Cardiac muscle cell (in vitro differentiated cells and primary cell): ENCODE data around the gene TUBA4B. TPM values are rescaled to one million over a fixed set of nuclear protein-coding genes. Genes with fewer than 3 reads are reported as not detected.

ENCODE experiments used
- DNase-seq, 2 donors: peaks; one replicate each; pipeline versions ENCODE4 v3.0.0 to v3.0.0-alpha.2; 2010 to 2017; ENCODE audit warnings: low read depth in 1 of 2, low spot score in 1 of 2
- H3K27ac ChIP-seq: fragments of 200-600 bp; sonication (generic); 2 replicates; pipeline ENCODE4 v1.5.1; 2016
- H3K27me3 ChIP-seq: fragments of 200-600 bp; sonication (generic); 2 replicates; pipeline ENCODE4 v1.6.0; 2016; ENCODE audit warnings: control low read depth
- H3K36me3 ChIP-seq: fragments of 200-600 bp; sonication (generic); 2 replicates; pipeline ENCODE4 v1.5.1; 2016; ENCODE audit warnings: control low read depth
- H3K4me1 ChIP-seq: fragments of 200-600 bp; sonication (generic); 2 replicates; pipeline ENCODE4 v1.8.1; 2017; ENCODE audit warnings: low read depth, mild to moderate bottlenecking, mixed run types
- H3K4me3 ChIP-seq: fragments of 200-600 bp; sonication (generic); 2 replicates; pipeline ENCODE4 v1.5.1; 2016; ENCODE audit warnings: mild to moderate bottlenecking
- H3K9me3 ChIP-seq: fragments of 200-600 bp; sonication (generic); 2 replicates; pipeline ENCODE4 v1.5.1; 2017; ENCODE audit warnings: low read depth, mild to moderate bottlenecking, control low read depth
- CTCF ChIP-seq: IDR thresholded peaks from 2 replicates; pipeline ENCODE4 v1.5.1; 2012; ENCODE audit warnings: low read depth, mild to moderate bottlenecking, low read length
- polyA plus RNA-seq: library from polyadenylated mRNA; unstranded; fragments of >200 nt; fragmentation: Nextera tagmentation; extraction: Ambion mirVana; gene quantifications from 2 replicates; pipeline ENCODE4 v1.2.1, GENCODE V29; 2016
- total RNA-seq: library from RNA; depleted of rRNA; stranded (reverse); fragments of >200 nt; gene quantifications from 2 replicates; pipeline ENCODE4 v1.2.3, GENCODE V29; 2016

TUBA4B gene
- total and polyA plus RNA-seq, 2 experiments from 2014 or later: not detected

- no peak for DNase-seq
- no peak overlapping the region for H3K27ac ChIP-seq
- H3K4me1 ChIP-seq: peaks cover 16% of the 10 kb centered on the region
- no peak for TF ChIP-seq CTCF
- H3K4me3 ChIP-seq: no peak overlapping the region
- H3K36me3 ChIP-seq: no peaks in the 10 kb centered on the region
- peaks cover 27% of the 10 kb centered on the region for H3K27me3 ChIP-seq
- H3K9me3 ChIP-seq: no peaks in the 10 kb centered on the region
Observed at GRCh38 chr2:219248845-219249202, 4.2 kb upstream of the TUBA4B start.

GRCh38 chr2:219249203-219249980, 3.7 kb upstream of the TUBA4B start:
- no peaks in the 10 kb centered on the region for H3K36me3 ChIP-seq
- peaks cover 32% of the 10 kb centered on the region for H3K27me3 ChIP-seq
- peaks cover 17% of the 10 kb centered on the region for H3K4me1 ChIP-seq
- no peak for TF ChIP-seq CTCF
- no peak overlapping the region for H3K4me3 ChIP-seq
- no peak overlapping the region for H3K27ac ChIP-seq
- DNase-seq: peak in 1 of 2 donors; percentile 95
- H3K9me3 ChIP-seq: no peaks in the 10 kb centered on the region

DNA sequence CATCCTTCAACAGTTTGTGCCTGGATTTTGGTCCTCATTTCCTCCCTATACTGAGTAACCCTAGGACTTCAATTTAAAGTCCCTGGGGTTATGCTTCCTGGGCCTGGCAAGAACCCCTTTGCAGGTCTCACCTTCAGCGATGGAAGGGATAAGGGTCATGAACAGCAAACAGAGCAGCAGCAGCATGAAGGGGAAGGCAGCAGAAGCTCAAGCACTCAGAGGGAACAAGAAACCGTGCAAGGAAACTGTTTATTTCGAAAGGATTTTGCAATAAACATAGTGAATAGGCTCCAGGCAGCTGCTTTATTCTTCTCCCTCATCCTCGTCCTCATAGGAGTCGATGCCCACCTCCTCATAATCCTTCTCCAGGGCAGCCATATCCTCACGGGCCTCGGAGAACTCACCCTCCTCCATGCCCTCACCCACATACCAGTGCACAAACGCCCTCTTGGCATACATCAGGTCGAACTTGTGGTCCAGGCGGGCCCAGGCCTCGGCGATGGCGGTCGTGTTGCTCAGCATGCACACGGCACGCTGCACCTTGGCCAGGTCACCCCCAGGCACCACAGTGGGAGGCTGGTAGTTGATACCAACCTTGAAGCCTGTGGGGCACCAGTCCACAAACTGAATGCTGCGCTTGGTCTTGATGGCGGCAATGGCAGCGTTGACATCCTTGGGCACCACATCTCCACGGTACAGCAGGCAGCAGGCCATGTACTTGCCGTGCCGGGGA, 2.8 kb upstream of the TUBA4B start:
- Histone ChIP-seq H3K27ac (no peak overlapping the region), H3K36me3 (no peaks in the 10 kb centered on the region)

GRCh38 chr2:219251656-219252055, 1.4 kb upstream of the TUBA4B start:
- no peak for DNase-seq
- H3K9me3 ChIP-seq: no peaks in the 10 kb centered on the region
- peaks cover 12% of the 10 kb centered on the region for H3K4me1 ChIP-seq
- H3K36me3 ChIP-seq: no peaks in the 10 kb centered on the region
- H3K4me3 ChIP-seq: no peak overlapping the region
- TF ChIP-seq CTCF: no peak
- peaks cover 55% of the 10 kb centered on the region for H3K27me3 ChIP-seq
- H3K27ac ChIP-seq: no peak overlapping the region

More for the DNA sequence above, 2.8 kb upstream of the TUBA4B start:
- no peak for TF ChIP-seq CTCF
- Histone ChIP-seq H3K27me3 (peaks cover 41% of the 10 kb centered on the region), H3K4me3 (no peak overlapping the region), H3K9me3 (no peaks in the 10 kb centered on the region), H3K4me1 (peaks cover 18% of the 10 kb centered on the region)
- no peak for DNase-seq

DNA sequence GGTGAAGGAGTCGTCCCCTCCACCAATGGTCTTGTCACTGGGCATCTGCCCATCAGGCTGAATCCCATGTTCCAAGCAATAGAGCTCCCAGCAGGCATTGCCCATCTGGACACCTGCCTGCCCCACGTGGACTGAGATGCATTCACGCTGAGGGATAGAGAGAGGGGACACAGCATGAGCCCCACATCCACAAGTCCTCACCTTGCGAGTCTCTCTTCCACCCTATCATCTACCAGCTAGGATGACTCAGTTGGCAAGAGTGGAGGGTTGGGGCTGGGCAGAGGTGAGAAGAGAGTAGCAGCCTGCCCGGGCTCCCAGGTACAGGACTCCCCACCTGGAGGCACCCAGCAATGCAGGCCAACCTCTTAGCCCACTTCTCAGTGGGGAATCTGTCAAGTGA, 959 bp upstream of the TUBA4B start:
- Histone ChIP-seq H3K36me3 (no peaks in the 10 kb centered on the region), H3K9me3 (no peaks in the 10 kb centered on the region), H3K27me3 (peaks cover 59% of the 10 kb centered on the region), H3K27ac (no peak overlapping the region), H3K4me1 (peaks cover 12% of the 10 kb centered on the region), H3K4me3 (no peak overlapping the region)
- no peak for DNase-seq
- no peak for TF ChIP-seq CTCF
